Activated CD4-positive, alpha-beta T cell treated with anti-CD3 and anti-CD28 coated beads, Interleukin-10, Interleukin-2, amounts not matched to agents 100 ng/mL and 50 ng/mL, durations not matched to agents 16 hours and 8 hours (primary cell): ENCODE results near the gene NTMT2.
"Not testable (repeated sequence)": the region's sequence is repeated elsewhere in the genome, so short reads cannot be mapped to it uniquely, and the experiment has no call there.

ENCODE experiments used
- DNase-seq: peaks from one replicate; pipeline ENCODE4 v3.0.0-alpha.2; 2020

Gene NTMT2

DNA sequence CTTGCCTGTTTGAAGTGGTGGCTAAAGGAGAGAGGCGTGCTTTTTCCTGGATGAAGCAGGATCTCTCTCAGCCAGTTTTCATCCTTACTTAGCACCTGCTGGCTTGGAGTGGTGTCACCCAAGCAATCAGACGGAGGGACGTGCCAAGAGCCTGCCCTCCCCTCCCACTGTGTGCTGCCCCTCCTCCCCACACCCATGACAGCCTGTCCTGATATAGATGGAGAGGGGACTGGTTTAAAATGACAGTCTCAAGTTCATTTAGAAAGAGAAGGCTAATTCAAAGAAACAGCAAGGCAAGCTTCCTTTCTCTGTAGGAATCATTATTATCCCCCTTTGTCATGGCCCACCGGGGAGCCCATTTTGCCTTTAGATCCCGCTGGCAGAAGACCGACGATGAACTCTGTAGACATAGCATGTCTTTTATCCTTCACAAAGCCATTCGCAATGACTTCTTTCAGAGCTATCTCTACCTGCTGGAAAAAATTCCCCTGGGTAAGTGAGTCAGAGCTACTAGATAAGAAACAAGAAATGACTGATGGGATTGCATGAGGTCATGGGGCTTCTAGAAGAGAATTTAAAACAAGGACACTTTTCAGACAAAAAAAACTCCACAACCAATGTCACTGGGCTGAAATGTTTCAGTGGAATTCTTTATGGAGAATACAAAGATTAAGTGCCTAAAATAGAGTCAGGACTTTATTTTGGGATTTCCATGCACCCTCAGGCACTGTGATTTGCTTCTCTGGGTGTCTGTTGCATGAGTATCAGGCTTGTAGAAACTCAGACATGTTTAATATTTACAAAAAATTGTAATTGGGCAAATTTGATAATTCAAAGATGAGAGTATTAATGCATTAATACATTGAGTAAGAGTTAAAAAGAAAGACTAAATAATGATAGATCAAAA, at the start of gene NTMT2:
TSS of gene NTMT2 (plus strand) at position 190 of the 907 bp plus-strand sequence. CDS start at position 339, 149 bp downstream.
- no peak for DNase-seq

DNA sequence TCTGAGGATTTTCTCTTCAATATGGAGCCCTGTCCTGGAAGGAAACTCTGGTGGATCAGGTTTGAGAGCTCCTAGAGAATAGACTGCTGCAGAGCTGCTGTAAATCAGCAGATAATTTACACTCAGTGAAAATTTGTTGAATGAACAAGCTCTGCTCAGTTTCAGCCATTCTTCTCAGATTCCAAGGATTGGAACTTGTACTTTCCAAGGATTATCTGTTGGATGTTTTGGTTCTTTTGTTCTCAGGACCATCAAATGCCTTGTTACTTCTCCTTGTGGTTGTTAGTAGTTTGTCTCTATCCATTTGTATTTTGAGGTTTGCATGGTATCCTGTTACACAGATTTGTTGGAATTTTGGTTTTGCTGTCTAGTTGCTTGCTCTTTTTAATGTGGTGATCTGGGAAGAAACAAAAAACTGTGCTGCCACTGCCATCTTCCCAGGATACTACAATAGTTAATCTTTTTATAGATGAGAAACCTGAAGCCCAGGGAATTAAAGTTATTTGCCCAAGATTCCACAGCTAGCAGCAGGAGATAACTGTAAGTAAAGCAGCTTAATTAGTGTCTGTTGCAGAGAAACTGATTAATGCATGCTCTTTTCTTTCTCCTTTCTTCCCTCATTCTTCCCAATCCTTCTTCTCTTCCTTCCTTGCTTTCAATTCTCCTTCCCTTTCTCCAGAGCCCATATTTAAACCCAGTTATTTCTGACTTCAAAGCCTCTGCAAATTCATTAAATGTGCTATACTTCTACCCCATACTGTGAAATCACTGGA, 49.6 kb upstream of the NTMT2 start:
- DNase-seq = no peak

DNA sequence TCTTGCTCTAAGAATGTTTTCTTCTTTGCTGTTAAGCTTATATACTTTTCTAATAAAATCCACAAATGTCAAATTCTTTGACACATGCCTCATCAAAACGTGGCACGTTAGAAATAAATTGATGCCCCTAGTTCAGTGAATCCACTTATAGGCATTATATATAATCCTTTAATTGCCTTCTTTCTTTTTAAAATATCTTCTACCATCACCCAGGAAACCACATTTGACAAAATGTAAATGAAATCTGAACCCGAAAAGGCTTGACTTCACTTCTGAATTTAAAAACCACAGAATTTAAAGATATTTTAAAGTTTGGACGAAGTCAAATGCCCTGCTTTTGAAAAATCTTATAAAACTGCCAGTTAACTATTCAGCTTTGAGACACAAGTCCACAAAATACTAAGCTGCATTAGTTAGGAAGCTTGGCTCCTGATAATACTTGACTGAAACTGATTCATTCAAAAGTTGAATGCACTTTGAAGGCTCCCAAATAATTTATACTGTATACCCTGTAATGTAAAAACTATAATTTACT, 48.9 kb upstream of the NTMT2 start:
- DNase-seq = no peak

DNA sequence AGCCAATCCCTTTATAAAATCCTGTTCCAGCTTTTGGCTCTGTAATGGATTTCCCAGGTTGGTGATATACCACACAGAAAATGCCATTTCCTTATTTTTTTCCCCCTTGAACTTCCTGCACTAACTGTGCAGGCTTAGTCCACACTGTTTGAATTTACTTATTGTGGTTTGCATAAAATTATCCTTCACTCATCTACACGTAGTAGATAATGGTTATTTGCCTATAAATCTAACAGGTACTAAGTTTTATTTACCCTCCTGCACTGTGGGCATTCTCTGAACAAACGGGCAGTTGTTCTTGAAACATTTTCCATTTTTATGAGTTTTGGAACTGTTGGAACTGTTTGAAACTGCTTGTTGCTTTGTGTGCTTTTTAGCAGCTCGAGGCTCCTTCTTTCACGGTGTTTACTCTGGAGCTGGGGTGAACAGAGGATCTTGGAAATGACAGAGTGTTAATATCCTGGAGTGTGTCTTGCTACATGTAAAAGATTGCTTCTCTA, 48.3 kb upstream of the NTMT2 start:
- no peak for DNase-seq

DNA sequence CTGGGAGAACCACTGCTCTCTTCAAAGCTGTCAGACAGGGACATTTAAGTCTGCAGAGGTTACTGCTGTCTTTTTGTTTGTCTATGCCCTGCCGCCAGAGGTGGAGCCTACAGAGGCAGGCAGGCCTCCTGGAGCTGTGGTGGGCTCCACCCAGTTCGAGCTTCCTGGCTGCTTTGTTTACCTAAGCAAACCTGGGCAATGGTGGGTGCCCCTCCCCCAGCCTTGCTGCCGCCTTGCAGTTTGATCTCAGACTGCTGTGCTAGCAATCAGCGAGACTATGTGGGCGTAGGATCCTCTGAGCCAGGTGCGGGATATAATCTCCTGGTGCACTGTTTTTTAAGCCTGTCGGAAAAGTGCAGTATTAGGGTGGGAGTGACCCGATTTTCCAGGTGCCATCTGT, 32.6 kb upstream of the NTMT2 start:
- not testable (repeated sequence) for DNase-seq

DNA sequence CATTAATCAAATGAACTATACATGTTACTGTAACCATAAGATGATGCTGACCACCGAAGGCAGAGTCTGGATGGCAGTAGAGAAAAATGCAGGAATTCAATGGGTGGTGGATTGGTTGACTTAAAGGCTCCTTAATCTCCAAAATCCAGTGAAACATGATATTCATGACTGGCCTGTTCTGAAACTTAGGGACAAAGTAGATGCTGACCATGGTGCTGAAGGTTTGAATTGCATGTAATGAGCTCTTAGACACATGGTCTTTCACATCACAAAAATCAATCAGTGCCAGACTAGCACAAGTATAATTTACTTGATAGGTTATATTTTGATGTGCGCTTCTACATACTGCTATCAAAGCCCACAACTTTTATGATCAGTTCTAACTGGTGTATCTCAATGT, 30.9 kb upstream of the NTMT2 start:
- DNase-seq = no peak

DNA sequence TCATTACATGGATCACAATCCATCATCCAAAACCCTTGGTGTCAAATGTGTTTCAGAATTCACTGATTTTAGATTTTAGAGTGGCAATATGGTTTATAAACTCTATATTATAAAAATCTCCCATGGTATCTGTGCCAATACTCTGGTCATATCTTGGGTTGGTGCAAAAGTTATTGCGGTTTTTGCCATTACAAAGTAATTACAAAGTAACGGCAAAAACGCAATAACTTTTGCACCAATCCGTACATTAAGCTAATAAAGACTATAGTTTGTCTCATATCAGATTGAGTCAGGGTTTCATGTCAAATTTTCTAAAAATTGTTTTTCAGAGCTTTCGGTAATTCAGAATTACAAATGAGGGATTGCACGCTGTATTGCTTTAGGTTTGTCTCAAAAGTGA, 23.4 kb upstream of the NTMT2 start:
- DNase-seq = no peak

DNA sequence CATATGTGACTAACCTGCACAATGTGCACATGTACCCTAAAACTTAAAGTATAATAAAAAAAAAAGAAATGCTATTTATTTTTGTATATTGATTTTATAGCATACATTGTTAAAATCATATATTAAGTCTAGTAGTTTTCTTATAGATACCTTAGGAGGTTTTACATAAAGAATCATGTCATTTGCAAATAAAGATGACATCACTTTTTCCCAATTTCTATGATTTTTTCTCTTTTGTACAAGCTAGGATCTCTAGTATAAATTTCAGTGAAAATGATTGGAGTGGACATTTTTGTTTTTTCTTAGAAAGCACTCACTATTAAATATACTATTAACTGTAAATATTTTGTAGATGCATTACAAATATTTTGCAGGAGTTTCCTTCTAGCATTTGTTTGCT, 20.5 kb upstream of the NTMT2 start:
- no peak for DNase-seq

DNA sequence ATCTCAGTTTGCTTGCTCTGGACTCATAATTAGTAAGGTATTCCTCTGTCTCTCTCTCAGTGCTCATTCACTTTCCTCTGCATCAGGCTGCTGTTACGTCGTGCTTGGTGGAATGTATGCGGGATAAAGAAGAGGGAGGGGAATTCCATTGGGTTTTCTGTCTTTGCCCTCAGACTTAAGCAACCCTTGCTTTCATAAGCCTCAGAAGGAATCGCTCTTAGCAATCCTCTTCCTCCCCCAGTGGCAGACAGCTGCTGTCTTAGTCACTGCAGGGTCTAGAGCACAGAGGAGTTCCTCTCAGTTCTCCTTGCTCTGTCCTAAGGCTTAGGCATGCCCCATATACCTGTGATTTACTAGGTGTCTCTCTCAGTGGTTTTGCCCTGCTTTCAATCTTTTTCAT, 19.1 kb upstream of the NTMT2 start:
- no peak for DNase-seq

DNA sequence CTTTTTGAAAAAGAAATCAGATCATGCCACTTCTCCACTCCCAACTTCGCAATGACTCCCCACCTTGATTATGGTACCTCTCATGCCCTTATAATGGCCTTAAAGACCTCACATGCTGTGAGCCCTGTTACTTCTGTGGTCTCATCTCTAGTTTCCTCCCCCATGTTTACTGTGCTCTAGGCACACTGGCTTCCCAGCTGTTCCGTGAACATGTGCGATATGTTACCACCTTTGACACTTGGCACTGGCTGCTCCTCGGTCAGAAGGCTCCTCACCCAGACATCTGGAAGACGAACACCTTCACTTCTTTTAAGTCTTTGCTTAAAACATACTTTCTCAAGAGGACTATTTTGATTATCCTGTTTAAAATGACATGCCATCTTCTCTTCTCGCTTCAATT, 14.3 kb upstream of the NTMT2 start:
- no peak for DNase-seq

DNA sequence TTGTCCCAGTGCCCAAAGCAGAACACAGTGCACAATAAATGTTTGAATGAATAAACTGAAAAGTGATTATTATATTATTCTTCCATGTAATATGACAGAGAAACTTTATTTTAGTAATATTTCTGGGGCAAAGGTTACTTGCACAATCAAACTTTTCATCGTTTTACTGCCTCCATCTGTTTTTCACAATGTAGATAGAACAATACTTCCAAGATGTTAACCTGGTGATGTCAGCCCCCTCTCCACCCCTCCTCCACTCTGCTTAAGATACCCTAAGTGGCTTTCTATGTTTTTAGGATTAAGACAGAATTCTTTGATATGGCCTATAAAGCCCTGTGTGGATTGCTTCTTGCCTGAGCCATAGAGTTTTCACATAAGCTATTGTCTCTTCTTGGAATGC, 13.8 kb upstream of the NTMT2 start:
- no peak for DNase-seq

DNA sequence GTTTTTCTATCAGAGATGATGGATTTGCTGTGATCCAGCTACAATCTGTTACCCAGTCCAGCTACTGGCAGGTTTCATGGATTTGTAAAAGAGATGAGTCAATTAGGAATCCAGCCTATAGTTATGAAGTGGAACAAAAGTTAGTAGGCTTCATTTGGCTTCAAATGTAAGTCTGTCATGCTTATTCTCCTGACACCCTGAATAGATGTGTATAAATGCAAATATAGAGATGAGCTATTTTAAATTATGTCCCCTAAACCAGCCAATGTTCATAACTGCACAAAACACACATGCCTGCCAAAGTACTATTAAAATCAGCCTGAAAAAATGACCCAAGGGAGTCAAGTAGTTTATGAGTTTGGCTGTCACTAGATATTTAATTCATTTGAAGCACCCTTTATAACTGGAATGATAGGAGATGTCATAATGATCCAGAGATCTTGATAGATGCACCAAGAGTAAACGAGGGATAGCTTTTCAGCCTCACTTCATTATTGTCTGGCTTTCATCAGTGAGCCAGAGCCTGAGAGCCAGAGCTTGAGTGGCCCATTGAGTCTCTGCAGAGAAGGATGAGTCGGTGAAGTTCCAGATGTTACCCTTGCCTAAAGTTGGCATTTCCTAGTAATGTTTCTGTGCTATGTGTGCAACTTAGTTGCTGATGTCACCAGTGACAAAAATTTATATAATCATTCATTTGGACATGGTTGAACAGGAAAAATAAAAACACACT, 11.8 kb upstream of the NTMT2 start:
- DNase-seq = no peak

DNA sequence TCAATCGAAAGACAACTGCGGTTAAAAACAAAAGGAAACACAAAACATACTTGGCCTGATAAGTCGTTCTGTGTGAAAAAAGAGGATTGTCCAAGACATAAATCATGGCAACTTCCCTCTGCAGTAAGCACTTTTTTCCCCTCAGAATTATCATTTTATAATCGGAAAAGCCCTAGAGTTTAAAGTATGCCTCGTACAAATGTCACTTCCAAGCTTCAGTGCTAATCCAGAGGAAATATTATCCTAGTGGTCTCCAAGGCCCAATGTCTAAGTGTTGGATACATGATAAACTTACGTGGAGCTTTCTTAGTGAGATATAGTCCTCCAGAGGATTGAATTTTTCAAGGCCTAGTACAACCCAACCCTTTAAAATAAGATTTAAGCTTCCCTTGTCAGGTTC, 11.2 kb upstream of the NTMT2 start:
- no peak for DNase-seq

DNA sequence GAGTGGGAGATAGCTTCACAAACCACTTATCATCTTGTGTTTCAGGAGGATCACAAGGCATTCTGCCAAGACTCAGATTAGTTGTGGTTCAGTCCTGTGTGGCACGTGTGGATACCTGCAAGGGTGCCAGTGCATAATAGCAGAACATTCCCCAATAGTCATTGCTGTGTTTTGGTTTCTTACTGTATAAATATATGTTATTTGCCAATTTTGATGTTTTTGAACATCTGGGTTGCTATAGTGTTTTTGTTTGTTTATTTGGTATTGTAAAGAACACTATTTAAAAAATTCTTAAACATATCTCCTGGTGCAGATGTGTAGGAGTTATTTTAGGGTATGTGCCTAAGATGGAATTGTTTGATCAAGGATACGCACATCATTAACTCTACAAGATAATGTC, 5.4 kb upstream of the NTMT2 start:
- no peak for DNase-seq

DNA sequence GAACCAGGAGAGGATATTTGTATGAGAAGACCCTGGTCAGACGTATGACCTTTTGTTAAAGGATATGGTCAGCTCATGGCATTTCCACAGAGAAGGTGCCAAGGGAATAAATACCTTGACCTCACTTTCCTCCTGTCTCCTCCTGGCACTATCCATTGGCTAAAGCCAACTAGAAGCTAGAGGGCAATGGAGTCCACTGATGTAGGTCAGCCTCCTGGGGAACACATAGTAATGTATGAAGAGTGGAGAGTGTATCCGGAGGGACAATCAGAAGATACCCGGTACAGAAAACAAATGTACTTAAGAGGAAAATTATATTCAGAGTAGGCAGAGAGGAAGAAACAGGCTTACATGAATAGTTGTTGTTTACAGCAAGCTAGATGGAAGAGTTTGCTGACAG, 698 bp upstream of the NTMT2 start:
- DNase-seq = no peak

DNA sequence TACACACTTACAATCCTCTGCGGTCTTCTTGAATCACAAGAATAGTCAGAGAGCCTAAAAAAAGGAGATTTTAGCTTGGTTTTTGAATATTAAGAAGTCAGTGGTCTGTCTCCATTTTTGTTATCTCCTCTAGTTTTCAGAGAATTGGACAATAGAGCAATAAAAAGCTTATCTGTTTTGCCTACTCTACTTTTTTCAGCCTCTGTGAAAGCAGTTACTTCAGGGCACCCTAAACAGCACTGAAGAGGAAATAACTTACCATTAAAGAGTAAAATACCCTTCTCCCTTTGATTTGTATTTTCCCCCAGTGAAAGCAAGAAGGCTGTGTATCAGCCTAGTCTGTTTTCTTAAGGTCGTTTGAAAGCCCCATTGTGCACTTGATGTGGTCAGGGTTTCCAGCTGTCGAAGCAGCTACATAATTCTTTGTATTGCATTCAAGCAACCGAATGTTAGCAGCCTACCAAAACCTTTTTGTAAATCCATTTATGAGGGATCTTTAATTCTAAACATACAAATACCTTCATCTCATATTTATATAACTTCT, 1.0 kb downstream of the NTMT2 start:
- DNase-seq = no peak

DNA sequence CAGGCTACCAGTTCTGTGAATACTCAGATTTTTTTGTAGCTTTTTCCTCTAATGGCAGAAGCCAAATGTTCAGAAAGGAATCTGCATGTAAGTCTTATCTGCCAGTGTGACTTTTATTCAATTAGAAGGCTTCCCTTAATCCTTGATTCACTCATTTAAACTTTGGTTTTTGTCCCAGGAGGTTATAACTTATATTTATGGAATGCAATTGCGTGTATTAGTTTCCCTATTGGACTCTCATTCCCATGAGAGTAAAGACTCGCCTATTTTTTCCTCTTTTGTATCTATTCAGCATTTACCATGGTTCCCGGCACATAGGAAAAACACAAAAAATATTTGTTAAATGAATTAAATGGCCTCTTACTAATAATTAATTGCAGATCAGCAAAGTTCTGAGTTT, 3.5 kb downstream of the NTMT2 start:
- DNase-seq = no peak

DNA sequence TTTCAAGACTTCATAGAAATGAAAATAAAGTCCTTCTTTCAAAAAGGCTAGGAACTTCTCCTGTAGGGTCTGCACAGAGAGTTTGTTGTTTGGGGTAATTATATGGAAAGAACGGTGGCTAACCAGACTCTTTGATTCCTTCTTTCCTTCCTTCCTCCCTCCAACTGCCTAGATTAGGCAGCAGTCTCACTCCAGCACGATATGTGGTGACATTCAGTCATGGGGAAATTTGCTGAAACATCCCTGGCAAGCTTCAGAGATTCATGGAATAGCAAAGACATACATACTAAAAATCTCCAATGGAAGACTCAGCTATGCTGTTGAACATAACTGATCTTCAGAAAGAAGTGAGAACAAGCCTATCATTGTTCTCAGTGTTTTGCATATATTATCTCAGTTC, 4.3 kb downstream of the NTMT2 start:
- DNase-seq = no peak

DNA sequence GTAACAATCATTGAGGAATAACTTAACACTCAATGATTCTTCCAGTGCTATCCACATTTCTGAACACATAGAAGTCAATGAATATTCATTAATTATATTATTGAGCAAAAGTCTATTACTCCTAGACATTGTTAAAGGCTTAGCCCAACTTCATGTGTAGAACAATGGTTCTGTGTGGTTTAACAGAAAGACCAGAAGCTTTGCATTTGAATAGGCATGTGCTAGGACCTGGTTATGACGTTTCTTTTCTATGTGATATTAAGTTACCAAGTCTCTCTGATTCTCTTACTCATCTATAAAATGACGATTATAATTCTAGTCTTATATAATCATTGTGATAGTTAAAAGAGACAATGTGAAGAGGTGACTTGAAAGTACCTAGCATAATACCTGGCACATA, 5.2 kb downstream of the NTMT2 start:
- no peak for DNase-seq

DNA sequence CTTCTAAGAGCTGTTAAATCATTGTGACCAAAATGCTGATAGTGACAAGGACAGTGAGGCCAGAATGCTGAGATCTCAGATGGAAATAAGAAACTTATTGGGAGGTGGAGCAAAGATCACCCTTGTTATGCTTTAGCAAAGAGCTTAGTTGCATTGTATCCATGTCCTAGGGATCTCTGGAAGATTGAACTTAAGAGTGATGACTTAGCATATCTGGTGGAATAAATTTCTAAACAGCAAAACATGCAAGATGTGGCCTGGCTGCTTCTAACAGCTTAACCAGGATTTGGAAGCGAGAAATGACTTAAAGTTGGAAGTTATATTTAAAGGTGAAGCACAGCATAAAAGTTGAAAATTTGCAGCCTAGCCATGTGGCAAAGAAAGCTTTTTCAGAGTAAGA, 7.7 kb downstream of the NTMT2 start:
- DNase-seq = no peak

DNA sequence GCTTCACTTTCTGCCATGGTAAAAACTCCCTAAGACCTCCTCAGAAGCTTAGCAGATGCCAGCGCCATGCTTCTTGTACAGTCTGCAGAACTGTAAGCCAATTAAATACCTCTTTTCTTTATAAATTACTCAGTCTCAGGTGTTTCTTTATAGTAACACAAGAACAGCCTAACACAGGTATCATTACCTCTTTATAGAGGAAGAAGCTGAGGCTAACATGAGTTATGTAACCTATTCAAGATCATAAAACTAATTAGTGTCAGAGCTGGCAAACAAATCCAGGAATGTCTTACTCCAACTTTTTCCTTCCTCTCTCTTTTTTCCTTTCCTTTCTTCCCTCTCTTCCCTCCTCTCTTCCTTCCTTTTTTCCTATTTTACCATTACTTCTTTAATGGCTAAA, 9.3 kb downstream of the NTMT2 start:
- DNase-seq = no peak

DNA sequence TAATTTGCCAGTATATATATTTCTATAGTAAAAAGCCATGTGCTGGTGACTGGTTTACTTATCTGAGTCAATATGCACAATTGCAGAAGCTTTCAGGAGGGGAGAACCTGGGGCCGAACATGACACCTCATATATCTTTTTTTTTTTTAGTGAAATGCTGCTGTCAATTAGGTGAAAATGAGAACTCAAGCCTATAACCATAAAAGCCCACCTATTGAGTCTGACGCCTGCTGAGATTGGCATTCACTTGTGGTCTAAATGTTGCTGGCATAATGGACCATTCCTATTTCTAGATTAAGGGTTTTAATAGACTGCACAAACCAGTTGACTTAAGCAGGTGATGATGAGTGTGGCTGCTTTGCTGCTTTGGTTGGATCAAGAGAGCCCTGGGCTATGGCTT, 10.8 kb downstream of the NTMT2 start:
- DNase-seq = no peak

DNA sequence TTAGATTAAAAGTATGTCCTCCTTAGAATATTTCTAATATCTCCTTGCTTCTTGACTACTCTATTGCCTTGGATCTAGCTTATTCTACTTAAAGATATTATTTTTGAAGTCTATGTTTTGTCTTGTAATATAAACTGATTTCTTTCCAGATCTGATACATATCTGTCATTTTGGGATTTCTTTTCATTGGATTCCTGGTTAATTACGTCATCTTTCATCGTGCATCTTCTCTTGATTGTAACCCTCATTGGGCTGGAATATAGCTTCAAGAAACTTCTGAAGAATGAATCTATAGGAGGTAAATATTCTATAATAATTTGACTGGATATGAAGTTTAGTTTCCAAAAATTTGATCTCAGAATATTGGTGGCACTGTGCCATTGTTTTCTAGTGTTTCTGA, 12.1 kb downstream of the NTMT2 start:
- no peak for DNase-seq
